Panc1 (cell line): Measurements from ENCODE around the gene GPM6B. TPM values are rescaled to one million over a fixed set of nuclear protein-coding genes. Genes with fewer than 3 reads are reported as not detected.

Experiments used
- ATAC-seq: fragments of 200-7000 bp; cut with Tn5 transposase; 2 replicates; pipeline ENCODE4 v1.9.1; 2020; ENCODE audit warnings: mild to moderate bottlenecking, moderate library complexity
- BruUV-seq: library from RNA; stranded (reverse); fragments of 400-500 nt; replicated peaks from 2 replicates; lab custom pipeline; 2021; lab: Mats Ljungman, UMichigan
- CTCF ChIA-PET: fragments of 300-600 bp; sonication (Branson Sonifier 250); formaldehyde crosslinking; loops from one replicate; lab custom pipeline; 2022; ENCODE audit warnings: antibody characterized with exemption; lab: Charles Lee
- POLR2A ChIA-PET: fragments of 300-600 bp; sonication (Branson Sonifier 250); formaldehyde crosslinking; loops from one replicate; lab custom pipeline; 2022; ENCODE audit warnings: antibody characterized with exemption; lab: Charles Lee
- DNase-seq: peaks from one replicate; pipeline ENCODE4 v3.0.0-alpha.2; 2010; ENCODE audit warnings: low read depth, low spot score
- H3K27ac ChIP-seq: 2 replicates; pipeline ENCODE4 v1.5.1; 2011; ENCODE audit warnings: mild to moderate bottlenecking, low read length, inconsistent platforms
- H3K27me3 ChIP-seq: fragments of 200-500 bp; sonication (Bioruptor generic); 2 replicates; pipeline ENCODE4 v1.6.0; 2014; ENCODE audit warnings: low read length, inconsistent platforms; ENCODE audit not compliant: control insufficient read depth, insufficient read depth
- H3K36me3 ChIP-seq: fragments of 200-500 bp; sonication (Bioruptor generic); 2 replicates; pipeline ENCODE4 v1.5.1; 2014; ENCODE audit warnings: inconsistent platforms, mild to moderate bottlenecking, low read length, moderate library complexity; ENCODE audit not compliant: control insufficient read depth, insufficient read depth
- H3K4me1 ChIP-seq: 2 replicates; pipeline ENCODE4 v1.5.1; 2011; ENCODE audit warnings: inconsistent platforms, mild to moderate bottlenecking, low read length, moderate library complexity; ENCODE audit not compliant: control insufficient read depth, insufficient read depth
- H3K4me3 ChIP-seq, 2 experiments: 2 replicates each; pipeline ENCODE4 v1.5.1; 2011 to 2012; ENCODE audit warnings: low read depth in 2 of 2, low read length in 2 of 2, mild to moderate bottlenecking in 2 of 2, inconsistent platforms in 1 of 2, moderate library complexity in 1 of 2
- H3K9me3 ChIP-seq: fragments of 200-500 bp; sonication (Bioruptor generic); 2 replicates; pipeline ENCODE4 v1.5.1; 2014; ENCODE audit warnings: low read depth, mild to moderate bottlenecking, inconsistent platforms, low read length, moderate library complexity; ENCODE audit not compliant: control insufficient read depth, insufficient read depth
- POLR2AphosphoS5 ChIP-seq: IDR thresholded peaks from 2 replicates; pipeline ENCODE4 v1.6.1; 2012; ENCODE audit warnings: mild to moderate bottlenecking, low read depth, low read length, moderate library complexity
- REST ChIP-seq, 2 experiments: IDR thresholded peaks; 2 replicates each; pipeline ENCODE4 v1.6.1; 2011 to 2012; ENCODE audit warnings: low read depth in 2 of 2, control low read depth in 1 of 2, low read length in 1 of 2, mild to moderate bottlenecking in 1 of 2, moderate library complexity in 1 of 2; ENCODE audit not compliant: insufficient read depth in 1 of 2
- SIN3A ChIP-seq: IDR thresholded peaks from 2 replicates; pipeline ENCODE4 v1.6.1; 2012; ENCODE audit warnings: low read depth, mild to moderate bottlenecking, low read length, moderate library complexity, borderline replicate concordance; ENCODE audit not compliant: insufficient read depth
- TCF7L2 ChIP-seq: IDR thresholded peaks from 2 replicates; pipeline ENCODE4 v1.6.1; 2011; ENCODE audit warnings: mild to moderate bottlenecking, low read depth, low read length, inconsistent platforms
- in situ Hi-C: cut with HindIII; loops from 2 replicates; pipeline ENCODE4 v1.10.0; 2016; ENCODE audit warnings: low sequenced_read_pairs, low pct_unique_long_range_greater_than_20kb
- intact Hi-C: fragments of 100-400 bp; cut with micrococcal nuclease; formaldehyde crosslinking; loops from one replicate; pipeline ENCODE4 v1.10.0; 2022; ENCODE audit not compliant: unreplicated experiment
- total RNA-seq: library from RNA; stranded (reverse); gene quantifications from one replicate; pipeline ENCODE4 v1.2.1, GENCODE V29; 2021; ENCODE audit not compliant: unreplicated experiment
- TF ChIP-seq, protein P1 (sequence below): fragments of 450-650 bp; IDR thresholded peaks from 2 replicates; pipeline ENCODE4 v1.5.1; 2017; ENCODE audit warnings: mild to moderate bottlenecking

The GPM6B gene
- total RNA-seq, 1 experiment from 2014 or later: not detected

DNA sequence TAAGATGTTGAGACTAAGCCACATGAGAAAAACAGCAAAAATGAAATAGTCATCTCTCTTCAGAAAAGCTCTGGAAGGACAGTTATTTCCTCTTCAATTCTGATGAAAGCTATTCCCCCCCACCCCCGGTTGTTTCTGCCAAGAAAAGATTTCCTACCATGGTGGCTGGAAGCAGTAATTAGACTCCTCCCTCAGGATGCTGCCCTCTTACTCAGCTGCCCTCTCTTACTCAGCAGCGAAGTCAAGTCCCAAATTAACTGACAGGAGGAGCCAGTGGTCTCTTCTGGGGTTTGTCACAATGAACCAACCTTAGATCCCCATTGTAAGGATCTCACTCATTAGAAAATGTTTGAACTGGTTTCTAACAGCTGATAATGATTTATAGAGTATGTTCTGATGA lies 38.0 kb downstream of the GPM6B start:
- no peaks in the 10 kb centered on the region for H3K9me3 ChIP-seq
- no peaks in the 10 kb centered on the region for H3K27me3 ChIP-seq
- no peaks in the 10 kb centered on the region for H3K4me1 ChIP-seq
- no TSS peak for BruUV-seq
- in situ Hi-C loops: no loop called here
- H3K36me3 ChIP-seq: no peaks in the 10 kb centered on the region; the same call in 1 of the 2 replicates
- POLR2A ChIA-PET: no interaction called here
- ATAC-seq (no peak), DNase-seq (no peak)
- H3K27ac ChIP-seq: no peak overlapping the region
- intact Hi-C loops: no loop called here
- CTCF ChIA-PET: no interaction called here
- no peak overlapping the region for H3K4me3 ChIP-seq
- TF ChIP-seq TCF7L2: no peak
- TF ChIP-seq SIN3A: no peak
- TF ChIP-seq REST (IDR thresholded peaks at IDR 0.05; ENCODE audit: insufficient read depth in 1 of 2, low read depth in 2 of 2, low read length in 1 of 2): no peak
- TF ChIP-seq, protein P1, sequence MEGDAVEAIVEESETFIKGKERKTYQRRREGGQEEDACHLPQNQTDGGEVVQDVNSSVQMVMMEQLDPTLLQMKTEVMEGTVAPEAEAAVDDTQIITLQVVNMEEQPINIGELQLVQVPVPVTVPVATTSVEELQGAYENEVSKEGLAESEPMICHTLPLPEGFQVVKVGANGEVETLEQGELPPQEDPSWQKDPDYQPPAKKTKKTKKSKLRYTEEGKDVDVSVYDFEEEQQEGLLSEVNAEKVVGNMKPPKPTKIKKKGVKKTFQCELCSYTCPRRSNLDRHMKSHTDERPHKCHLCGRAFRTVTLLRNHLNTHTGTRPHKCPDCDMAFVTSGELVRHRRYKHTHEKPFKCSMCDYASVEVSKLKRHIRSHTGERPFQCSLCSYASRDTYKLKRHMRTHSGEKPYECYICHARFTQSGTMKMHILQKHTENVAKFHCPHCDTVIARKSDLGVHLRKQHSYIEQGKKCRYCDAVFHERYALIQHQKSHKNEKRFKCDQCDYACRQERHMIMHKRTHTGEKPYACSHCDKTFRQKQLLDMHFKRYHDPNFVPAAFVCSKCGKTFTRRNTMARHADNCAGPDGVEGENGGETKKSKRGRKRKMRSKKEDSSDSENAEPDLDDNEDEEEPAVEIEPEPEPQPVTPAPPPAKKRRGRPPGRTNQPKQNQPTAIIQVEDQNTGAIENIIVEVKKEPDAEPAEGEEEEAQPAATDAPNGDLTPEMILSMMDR: no peak

- ChIA-PET POLR2A (no interaction called here), CTCF (no interaction called here)
- no peaks in the 10 kb centered on the region for H3K27me3 ChIP-seq
- no TSS peak for BruUV-seq
- no peak for DNase-seq
- TF ChIP-seq POLR2AphosphoS5 (no peak), SIN3A (no peak), TCF7L2 (no peak), REST (IDR thresholded peaks at IDR 0.05; ENCODE audit: insufficient read depth in 1 of 2, low read depth in 2 of 2, low read length in 1 of 2) (no peak)
- TF ChIP-seq, protein P1: no peak
- H3K9me3 ChIP-seq: no peaks in the 10 kb centered on the region
- H3K36me3 ChIP-seq: peaks cover 3% of the 10 kb centered on the region; the same call in 1 of the 2 replicates
- intact Hi-C loops: no loop called here
- no peak overlapping the region for H3K27ac ChIP-seq
- no peaks in the 10 kb centered on the region for H3K4me1 ChIP-seq
- ATAC-seq: no peak
- in situ Hi-C loops: no loop called here
- H3K4me3 ChIP-seq: no peak overlapping the region
Measured at GRCh38 chrX:13776387-13776786, 40.5 kb downstream of the GPM6B start.
